H1 (cell line): ENCODE measurements around the gene GRM5. TPM values are rescaled to one million over a fixed set of nuclear protein-coding genes. Genes with fewer than 3 reads are reported as not detected.
"Not testable (repeated sequence)": the region's sequence is repeated elsewhere in the genome, so short reads cannot be mapped to it uniquely, and the experiment has no call there.

Source experiments
- CTCF ChIA-PET: fragments of 300-600 bp; sonication (Branson Sonifier 250); formaldehyde crosslinking; loops from one replicate; lab custom pipeline; 2021; ENCODE audit not compliant: partially characterized antibody; lab: Charles Lee
- POLR2A ChIA-PET: fragments of 300-600 bp; sonication (Branson Sonifier 250); formaldehyde crosslinking; loops from one replicate; lab custom pipeline; 2021; ENCODE audit warnings: inconsistent platforms; ENCODE audit not compliant: partially characterized antibody; lab: Charles Lee
- DNase-seq, 2 experiments: peaks; one replicate each; pipeline versions ENCODE4 v3.0.0 to v3.0.0-alpha.2; 2010 to 2022; ENCODE audit warnings: low spot score in 2 of 2, low read depth in 1 of 2, mixed read lengths in 1 of 2
- FAIRE-seq: peaks from 2 replicates; lab custom pipeline; 2011; peaks lifted over from hg19 to GRCh38; lab: Jason Lieb, UNC
- H2AFZ ChIP-seq: 2 replicates; pipeline ENCODE4 v1.8.1; 2012; ENCODE audit warnings: low read length, inconsistent platforms
- H2AK5ac ChIP-seq: 2 replicates; pipeline ENCODE4 v1.6.1; 2013; ENCODE audit warnings: low read depth, low read length
- H2BK120ac ChIP-seq: replicated peaks from 2 replicates; pipeline ENCODE3; 2013; ENCODE audit warnings: low read depth, low read length, inconsistent platforms
- H2BK12ac ChIP-seq: 2 replicates; pipeline ENCODE4 v1.6.1; 2013; ENCODE audit warnings: low read depth, low read length
- H2BK15ac ChIP-seq: 2 replicates; pipeline ENCODE4 v1.6.1; 2013; ENCODE audit warnings: low read length
- H2BK20ac ChIP-seq: 2 replicates; pipeline ENCODE4 v1.6.1; 2013; ENCODE audit warnings: low read length
- H2BK5ac ChIP-seq: 2 replicates; pipeline ENCODE4 v1.6.1; 2013; ENCODE audit warnings: low read depth, low read length
- H3K14ac ChIP-seq: 2 replicates; pipeline ENCODE4 v1.6.1; 2013; ENCODE audit warnings: inconsistent platforms; ENCODE audit not compliant: insufficient read length
- H3K18ac ChIP-seq: 2 replicates; pipeline ENCODE4 v1.6.1; 2013; ENCODE audit warnings: low read length; ENCODE audit errors: extremely low read depth
- H3K23ac ChIP-seq: 2 replicates; pipeline ENCODE4 v1.6.1; 2013; ENCODE audit warnings: inconsistent platforms; ENCODE audit not compliant: insufficient read length
- H3K23me2 ChIP-seq: 2 replicates; pipeline ENCODE4 v1.6.1; 2013; ENCODE audit warnings: low read depth, low read length
- H3K27ac ChIP-seq: 2 replicates; pipeline ENCODE4 v1.6.1; 2011; ENCODE audit warnings: low read depth, low read length, inconsistent platforms
- H3K27me3 ChIP-seq, 4 experiments: replicated peaks in 1 of 4; 1 replicate in 1 of 4; 2 replicates in 3 of 4; pipeline versions ENCODE4 v1.6.1 to v1.8.1; 2011 to 2013; ENCODE audit warnings: low read length in 3 of 4, mild to moderate bottlenecking in 3 of 4, inconsistent platforms in 2 of 4, mixed read lengths in 2 of 4, moderate library complexity in 1 of 4; ENCODE audit not compliant: control insufficient read depth in 3 of 4, insufficient read depth in 3 of 4; ENCODE audit errors: extremely low read depth in 1 of 4
- H3K36me3 ChIP-seq, 4 experiments: 2 replicates each; pipeline versions ENCODE4 v1.6.1 to v1.8.1; 2011 to 2013; ENCODE audit warnings: mild to moderate bottlenecking in 4 of 4, low read length in 3 of 4, moderate library complexity in 2 of 4, control low read depth in 1 of 4, inconsistent platforms in 1 of 4; ENCODE audit not compliant: insufficient read depth in 4 of 4, control insufficient read depth in 2 of 4
- H3K4ac ChIP-seq: replicated peaks from 2 replicates; pipeline ENCODE3; 2013; ENCODE audit warnings: low read length, low read depth, mixed read lengths, inconsistent platforms; ENCODE audit not compliant: insufficient read length
- H3K4me1 ChIP-seq, 4 experiments: replicated peaks in 1 of 4; 1 replicate in 1 of 4; 2 replicates in 3 of 4; pipeline versions ENCODE4 v1.6.1 to v1.8.1; 2011 to 2013; ENCODE audit warnings: low read length in 3 of 4, inconsistent platforms in 2 of 4, mixed read lengths in 1 of 4; ENCODE audit not compliant: insufficient read depth in 4 of 4, control insufficient read depth in 3 of 4
- H3K4me2 ChIP-seq, 2 experiments: 2 replicates each; pipeline versions ENCODE4 v1.6.1 to v1.8.1; 2011 to 2013; ENCODE audit warnings: low read depth in 2 of 2, low read length in 2 of 2, control low read depth in 1 of 2, inconsistent platforms in 1 of 2, mild to moderate bottlenecking in 1 of 2; ENCODE audit not compliant: insufficient read depth in 1 of 2
- H3K4me3 ChIP-seq, 4 experiments: fragments of 200-600, 300-600 bp in 1 of 4; sonication (generic), shearing (Covaris generic), sonication (Bioruptor Twin) in 1 of 4; 2 replicates each; pipeline versions ENCODE4 v1.5.1 to v1.8.1; 2011 to 2016; ENCODE audit warnings: low read length in 4 of 4, low read depth in 3 of 4, control low read depth in 2 of 4, inconsistent platforms in 2 of 4, mild to moderate bottlenecking in 2 of 4, mixed read lengths in 1 of 4, moderate library complexity in 1 of 4; ENCODE audit not compliant: insufficient read depth in 2 of 4; ENCODE audit errors: extremely low read depth in 1 of 4
- H3K56ac ChIP-seq: replicated peaks from 2 replicates; pipeline ENCODE3; 2013; ENCODE audit warnings: low read depth, mild to moderate bottlenecking, mixed read lengths, low read length, inconsistent platforms; ENCODE audit not compliant: insufficient read length
- H3K79me1 ChIP-seq: 2 replicates; pipeline ENCODE4 v1.6.1; 2013; ENCODE audit warnings: low read depth, low read length, control low read depth
- H3K79me2 ChIP-seq, 2 experiments: 2 replicates each; pipeline versions ENCODE4 v1.6.1 to v1.8.1; 2012 to 2013; ENCODE audit warnings: low read length in 2 of 2, mild to moderate bottlenecking in 2 of 2, inconsistent platforms in 1 of 2; ENCODE audit not compliant: insufficient read depth in 2 of 2, control insufficient read depth in 1 of 2
- H3K9ac ChIP-seq, 4 experiments: replicated peaks in 1 of 4; 1 replicate in 1 of 4; 2 replicates in 3 of 4; pipeline versions ENCODE4 v1.6.1 to v1.8.1; 2011 to 2013; ENCODE audit warnings: low read depth in 3 of 4, low read length in 3 of 4, control low read depth in 2 of 4, mild to moderate bottlenecking in 2 of 4, moderate library complexity in 2 of 4, inconsistent platforms in 1 of 4; ENCODE audit errors: extremely low read depth in 1 of 4
- H3K9me3 ChIP-seq, 2 experiments: 2 replicates each; pipeline versions ENCODE4 v1.6.1 to v1.8.1; 2012 to 2013; ENCODE audit warnings: mild to moderate bottlenecking in 2 of 2, moderate library complexity in 2 of 2, control low read depth in 1 of 2, inconsistent platforms in 1 of 2, low read depth in 1 of 2, low read length in 1 of 2, mixed read lengths in 1 of 2; ENCODE audit not compliant: insufficient read depth in 2 of 2
- H4K20me1 ChIP-seq, 2 experiments: replicated peaks in 1 of 2; 2 replicates each; pipeline versions ENCODE3 to v1.8.1; 2011 to 2013; ENCODE audit warnings: inconsistent platforms in 2 of 2, low read length in 2 of 2, mild to moderate bottlenecking in 1 of 2; ENCODE audit not compliant: insufficient read depth in 2 of 2, control insufficient read depth in 1 of 2
- H4K5ac ChIP-seq: 2 replicates; pipeline ENCODE4 v1.6.1; 2013; ENCODE audit warnings: low read length, low read depth, mixed read lengths, inconsistent platforms; ENCODE audit not compliant: insufficient read length
- H4K8ac ChIP-seq: 2 replicates; pipeline ENCODE4 v1.8.0; 2013; ENCODE audit warnings: mild to moderate bottlenecking, moderate library complexity, low read length, inconsistent platforms; ENCODE audit not compliant: insufficient read depth; ENCODE audit errors: extremely low read depth
- H4K91ac ChIP-seq: replicated peaks from 2 replicates; pipeline ENCODE3; 2013; ENCODE audit warnings: low read length, mixed read lengths, inconsistent platforms; ENCODE audit not compliant: insufficient read length
- CTCF ChIP-seq, 3 experiments: IDR thresholded peaks; 1 replicate in 2 of 3; 2 replicates in 1 of 3; pipeline versions ENCODE4 v1.5.1 to v1.6.1; 2011; ENCODE audit warnings: low read length in 3 of 3, mild to moderate bottlenecking in 3 of 3, inconsistent platforms in 2 of 3, low read depth in 1 of 3, moderate library complexity in 1 of 3; ENCODE audit not compliant: insufficient read depth in 1 of 3; ENCODE audit errors: control extremely low read depth in 1 of 3
- RAD21 ChIP-seq, 2 experiments: IDR thresholded peaks in 1 of 2; conservative IDR thresholded peaks in 1 of 2; 2 replicates each; pipeline ENCODE4 v1.6.1; 2011; ENCODE audit warnings: low read depth in 2 of 2, low read length in 2 of 2, improper control_type of control experiment in 1 of 2, inconsistent platforms in 1 of 2, mild to moderate bottlenecking in 1 of 2, moderate library complexity in 1 of 2
- WGBS, 2 experiments: shearing (Covaris generic) in 1 of 2; methylation state at CpG; one replicate each; pipeline versions ENCODE4 v1.1.6 to v1.1.7; 2013 to 2015; ENCODE audit warnings: low lambda C conversion rate in 2 of 2, mixed read lengths in 2 of 2, inconsistent platforms in 1 of 2, low coverage in 1 of 2, missing lambda C conversion rate in 1 of 2; ENCODE audit not compliant: insufficient replicate concordance in 2 of 2, insufficient coverage in 1 of 2, insufficient read length in 1 of 2; ENCODE audit errors: extremely low coverage in 1 of 2, missing lambda C conversion rate in 1 of 2; 5-methylcytosine and 5-hydroxymethylcytosine counted together
- polyA plus RNA-seq, 7 experiments: library from polyadenylated mRNA; depleted of rRNA in 3 of 7; stranded (reverse) in 5 of 7; unstranded in 2 of 7; fragments of >200 nt in 5 of 7; fragments of 200-250 nt in 2 of 7; gene quantifications; 1 replicate in 5 of 7; 2 replicates in 1 of 7; 4 replicates in 1 of 7; pipeline versions ENCODE4 v1.2.1 to v1.2.3, GENCODE V29; 2011 to 2013; ENCODE audit warnings: missing spikeins in 2 of 7, mixed read lengths in 2 of 7
- total RNA-seq: library from RNA; stranded (reverse); fragmentation: NEBNext Ultra II Directional; extraction: Animal tissue kit (Norgen Biotek cat#: 25700); gene quantifications from 2 replicates; pipeline ENCODE4 v1.2.1, GENCODE V29; 2021

GRM5 gene
- total and polyA plus RNA-seq, 2 of the 8 experiments (the other 6 are each of a cell fraction or from before 2014, with no cell fraction given): 0.15 to 0.43 TPM

GRCh38 chr11:89097956-89098355 lies 32.2 kb upstream of the GRM5 start:
- H3K4ac ChIP-seq, H3K9me3 ChIP-seq, H3K4me3 ChIP-seq, CTCF ChIA-PET, H2BK15ac ChIP-seq, POLR2A ChIA-PET, H3K79me2 ChIP-seq, H3K4me1 ChIP-seq, H4K5ac ChIP-seq, H3K4me2 ChIP-seq, H3K79me1 ChIP-seq, H3K14ac ChIP-seq, H2AK5ac ChIP-seq, H3K27me3 ChIP-seq, H3K23ac ChIP-seq, H3K56ac ChIP-seq, H3K18ac ChIP-seq, H2BK5ac ChIP-seq, H3K36me3 ChIP-seq, H2AFZ ChIP-seq, H2BK20ac ChIP-seq, H2BK120ac ChIP-seq, H2BK12ac ChIP-seq, H3K27ac ChIP-seq, DNase-seq, H3K23me2 ChIP-seq, H3K9ac ChIP-seq, H4K20me1 ChIP-seq, H4K91ac ChIP-seq, H4K8ac ChIP-seq: not testable (repeated sequence)
- 87% methylated on average over 1 of the region's 1 CpG; no CpG with 5 or more reads in 1 of the 2 experiments for WGBS, 2 experiments
- TF ChIP-seq CTCF (IDR thresholded peaks at IDR 0.05; ENCODE audit: control extremely low read depth in 1 of 3, insufficient read depth in 1 of 3, low read depth in 1 of 3, low read length in 3 of 3) (peak in 2 of 3 experiments; percentile 64 to 73; a peak in 3 of 4 replicates), RAD21 (IDR thresholded peaks at IDR 0.05 in 1 of 2, conservative IDR thresholded peaks at IDR 0.05 in 1 of 2; ENCODE audit: low read depth in 2 of 2, low read length in 2 of 2) (peak; percentile 77 to 81)
- peak; percentile 94 for FAIRE-seq
